Measurements from ENCODE around the gene ANKRD33B. TPM values are rescaled to one million over a fixed set of nuclear protein-coding genes. Genes with fewer than 3 reads are reported as not detected.
A peak's percentile ranks its signal among the peaks of the same experiment; 100 is the strongest.
"Not testable (repeated sequence)": the region's sequence is repeated elsewhere in the genome, so short reads cannot be mapped to it uniquely, and the experiment has no call there.

The ANKRD33B gene
- total RNA-seq, 4 donors from 2014 or later: 0.57 to 6.5 (median 1.7) TPM

- Histone ChIP-seq H3K4me1 (peaks cover 4 to 42% (median 7%) of the 10 kb centered on the region in 3 donors), H3K9me3 (no peaks in the 10 kb centered on the region), H3K4me3 (no peak overlapping the region), H3K36me3 (no peaks in the 10 kb centered on the region), H3K27me3 (no peaks in the 10 kb centered on the region), H3K27ac (peak overlapping the region in 3 of 4 donors; percentile 79 to 87 (median 85))
- no peak for DNase-seq
- WGBS, 2 donors: 49 to 66% methylated on average over 8 to 12 of the region's 12 CpGs
- no peak for TF ChIP-seq POLR2A (IDR thresholded peaks at IDR 0.05)
- TF ChIP-seq CTCF (IDR thresholded peaks at IDR 0.05): no peak
- intact Hi-C loops (cut with DNase I): loop anchor here (5.0 to 10.0 kb wide), 3 partner anchors 62 to 342 kb away; partner anchors contain the start of gene ANKRD33B
Measured at GRCh38 chr5:10626473-10627013, 62.7 kb downstream of the ANKRD33B start.

- Histone ChIP-seq H3K36me3 (no peaks in the 10 kb centered on the region), H3K9me3 (no peaks in the 10 kb centered on the region), H3K27ac (peak overlapping the region; percentile 38 to 87 (median 82)), H3K4me1 (peaks cover 4 to 42% (median 7%) of the 10 kb centered on the region in 3 donors), H3K4me3 (peak overlapping the region in 3 of 4 donors; percentile 27 to 56 (median 33)), H3K27me3 (no peaks in the 10 kb centered on the region)
- DNase-seq: no peak
- TF ChIP-seq CTCF (IDR thresholded peaks at IDR 0.05) (no peak), POLR2A (IDR thresholded peaks at IDR 0.05) (no peak)
- 8 to 10% methylated on average over 12 of the region's 12 CpGs for WGBS, 2 donors
- intact Hi-C loops (cut with DNase I): loop anchor here (5.0 to 10.0 kb wide), 3 partner anchors 62 to 342 kb away; partner anchors contain the start of gene ANKRD33B
Measured at GRCh38 chr5:10627160-10627701, 63.4 kb downstream of the ANKRD33B start.

- WGBS, 2 donors: 85 to 91% methylated on average over 6 to 7 of the region's 7 CpGs
Measured at GRCh38 chr5:10628601-10629000, 64.7 kb downstream of the ANKRD33B start.

GRCh38 chr5:10629682-10630081 is 65.8 kb downstream of the ANKRD33B start:
- intact Hi-C loops (cut with DNase I): loop anchor here (5.0 to 10.0 kb wide), 3 partner anchors 65 to 345 kb away; partner anchors contain the start of gene ANKRD33B
- H3K9me3 ChIP-seq: no peaks in the 10 kb centered on the region
- no peak for TF ChIP-seq CTCF (IDR thresholded peaks at IDR 0.05)
- no peak for TF ChIP-seq POLR2A (IDR thresholded peaks at IDR 0.05)
- peaks cover 4 to 55% (median 10%) of the 10 kb centered on the region in 3 donors for H3K4me1 ChIP-seq
- WGBS, 2 donors: 77 to 81% methylated on average over 5 of the region's 5 CpGs
- no peaks in the 10 kb centered on the region for H3K27me3 ChIP-seq
- no peaks in the 10 kb centered on the region for H3K36me3 ChIP-seq
- H3K27ac ChIP-seq: no peak overlapping the region
- DNase-seq: no peak
- no peak overlapping the region for H3K4me3 ChIP-seq

More at GRCh38 chr5:10628601-10629000, 64.7 kb downstream of the ANKRD33B start:
- H3K27me3 ChIP-seq: no peaks in the 10 kb centered on the region
- H3K4me3 ChIP-seq: no peak overlapping the region
- peaks cover 4 to 47% (median 7%) of the 10 kb centered on the region in 3 donors for H3K4me1 ChIP-seq
- DNase-seq: no peak
- peak overlapping the region in 1 of 4 donors; percentile 87 for H3K27ac ChIP-seq
- H3K9me3 ChIP-seq: no peaks in the 10 kb centered on the region
- intact Hi-C loops (cut with DNase I): loop anchor here (5.0 to 10.0 kb wide), 3 partner anchors 64 to 344 kb away; partner anchors contain the start of gene ANKRD33B
- no peaks in the 10 kb centered on the region for H3K36me3 ChIP-seq
- TF ChIP-seq CTCF (IDR thresholded peaks at IDR 0.05) (no peak), POLR2A (IDR thresholded peaks at IDR 0.05) (no peak)

GRCh38 chr5:10630126-10630525 is 66.3 kb downstream of the ANKRD33B start:
- Histone ChIP-seq H3K4me3 (no peak overlapping the region), H3K4me1 (peaks cover 4 to 55% (median 10%) of the 10 kb centered on the region in 3 donors), H3K27me3 (no peaks in the 10 kb centered on the region), H3K27ac (no peak overlapping the region), H3K9me3 (no peaks in the 10 kb centered on the region), H3K36me3 (no peaks in the 10 kb centered on the region)
- no peak for DNase-seq
- no peak for TF ChIP-seq CTCF (IDR thresholded peaks at IDR 0.05)
- TF ChIP-seq POLR2A (IDR thresholded peaks at IDR 0.05): no peak
- intact Hi-C loops (cut with DNase I): no loop called here
- WGBS, 2 donors: 38 to 53% methylated on average over 4 to 5 of the region's 5 CpGs

- 67 to 82% methylated on average over 4 of the region's 4 CpGs for WGBS, 2 donors
- H3K4me3 ChIP-seq; intact Hi-C loops (cut with DNase I); H3K27ac ChIP-seq; DNase-seq; H3K27me3 ChIP-seq; H3K9me3 ChIP-seq; H3K36me3 ChIP-seq: not testable (repeated sequence)
- peaks cover 4 to 57% (median 10%) of the 10 kb centered on the region in 3 donors for H3K4me1 ChIP-seq
Measured at GRCh38 chr5:10630744-10631143, 66.9 kb downstream of the ANKRD33B start.

Measured in esophagus squamous epithelium (tissue), 5 donors.